GM12878 (cell line): ENCODE results near the gene FBLN5. TPM values are rescaled to one million over a fixed set of nuclear protein-coding genes. Genes with fewer than 3 reads are reported as not detected.

Experiments
- ATAC-seq: fragments of 200-7000 bp; cut with Tn5 transposase; 3 replicates; pipeline ENCODE4 v1.9.1; 2020; ENCODE audit warnings: mild to moderate bottlenecking, moderate library complexity
- BruUV-seq: library from RNA; stranded (reverse); fragments of 400-500 nt; replicated peaks from 2 replicates; lab custom pipeline; 2021; lab: Mats Ljungman, UMichigan
- CTCF ChIA-PET: fragments of 300-600 bp; sonication (Branson Sonifier 250); formaldehyde crosslinking; extraction: SDS; loops from one replicate; lab custom pipeline; 2021; ENCODE audit warnings: inconsistent platforms; lab: Yijun Ruan, JAX
- POLR2A ChIA-PET: fragments of 350-600 bp; formaldehyde crosslinking; extraction: SDS; loops from one replicate; lab custom pipeline; 2021; ENCODE audit warnings: inconsistent platforms; lab: Charles Lee
- RAD21 ChIA-PET: fragments of 300-600 bp; sonication (Branson Sonifier 250); formaldehyde crosslinking; loops from one replicate; lab custom pipeline; 2023; ENCODE audit warnings: antibody characterized with exemption; ENCODE audit not compliant: unreplicated experiment; lab: Charles Lee
- SMC1A ChIA-PET: fragments of 300-600 bp; sonication (Branson Sonifier 250); formaldehyde crosslinking; loops from one replicate; lab custom pipeline; 2023; ENCODE audit not compliant: unreplicated experiment, uncharacterized antibody; lab: Charles Lee
- DNase-seq: peaks from one replicate; pipeline ENCODE4 v3.0.0-alpha.2; 2011; ENCODE audit warnings: low read depth, low spot score
- FAIRE-seq: peaks from 3 replicates; lab custom pipeline; 2011; peaks lifted over from hg19 to GRCh38; lab: Jason Lieb, UNC
- H2AFZ ChIP-seq: 2 replicates; pipeline ENCODE4 v1.6.0; 2011; ENCODE audit warnings: low read depth, low read length, control low read depth; ENCODE audit not compliant: control insufficient read depth
- H3K27ac ChIP-seq: 2 replicates; pipeline ENCODE4 v1.5.1; 2011; ENCODE audit warnings: control low read depth; ENCODE audit not compliant: control insufficient read depth, insufficient read depth
- H3K27me3 ChIP-seq, 2 experiments: replicated peaks in 1 of 2; 2 replicates each; pipeline versions ENCODE4 v1.6.0 to v1.6.1; 2011; ENCODE audit warnings: low read length in 1 of 2; ENCODE audit not compliant: control insufficient read depth in 2 of 2, insufficient read depth in 2 of 2
- H3K36me3 ChIP-seq, 2 experiments: 2 replicates each; pipeline ENCODE4 v1.5.1; 2011; ENCODE audit warnings: low read length in 1 of 2; ENCODE audit not compliant: control insufficient read depth in 2 of 2, insufficient read depth in 2 of 2
- H3K4me1 ChIP-seq: 2 replicates; pipeline ENCODE4 v1.6.1; 2011; ENCODE audit warnings: mild to moderate bottlenecking, low read length, moderate library complexity, mixed read lengths; ENCODE audit not compliant: control insufficient read depth, insufficient read depth
- H3K4me2 ChIP-seq: 2 replicates; pipeline ENCODE4 v1.6.0; 2011; ENCODE audit warnings: control low read depth; ENCODE audit not compliant: control insufficient read depth, insufficient read depth
- H3K4me3 ChIP-seq: fragments of 200-600 bp; sonication (generic); 2 replicates; pipeline ENCODE4 v1.5.1; 2016
- H3K79me2 ChIP-seq: 2 replicates; pipeline ENCODE4 v1.6.0; 2011; ENCODE audit warnings: low read length; ENCODE audit not compliant: control insufficient read depth, insufficient read depth
- H3K9ac ChIP-seq: 2 replicates; pipeline ENCODE4 v1.8.0; 2011; ENCODE audit warnings: low read length, control low read depth, mixed read lengths; ENCODE audit not compliant: control insufficient read depth, insufficient read depth
- H3K9me3 ChIP-seq: replicated peaks from 3 replicates; pipeline ENCODE4 v1.5.1; 2011; ENCODE audit warnings: mild to moderate bottlenecking, low read length; ENCODE audit not compliant: control insufficient read depth, insufficient read depth
- H4K20me1 ChIP-seq: 2 replicates; pipeline ENCODE4 v1.6.0; 2011; ENCODE audit not compliant: control insufficient read depth, insufficient read depth
- BRCA1 ChIP-seq: IDR thresholded peaks from 2 replicates; pipeline ENCODE4 v1.6.1; 2011; ENCODE audit warnings: low read depth, low read length, improper control_type of control experiment
- CBX5 ChIP-seq: sonication (generic); IDR thresholded peaks from 2 replicates; pipeline ENCODE4 v1.6.1; 2016; ENCODE audit warnings: low read depth, moderate library complexity, mild to moderate bottlenecking, inconsistent platforms
- CREM ChIP-seq: IDR thresholded peaks from 2 replicates; pipeline ENCODE4 v1.6.1; 2014; ENCODE audit warnings: antibody characterized with exemption, low read depth
- EP300 ChIP-seq, 2 experiments: fragments of 150-350 bp in 1 of 2; IDR thresholded peaks; 2 replicates each; pipeline ENCODE4 v1.6.1; 2011 to 2012; ENCODE audit warnings: low read depth in 2 of 2, low read length in 2 of 2, borderline replicate concordance in 1 of 2, improper control_type of control experiment in 1 of 2, inconsistent platforms in 1 of 2; ENCODE audit not compliant: control insufficient read depth in 1 of 2
- IKZF1 ChIP-seq: fragments of 450-650 bp; conservative IDR thresholded peaks from 2 replicates; pipeline ENCODE4 v1.6.1; 2017; ENCODE audit warnings: antibody characterized with exemption, mild to moderate bottlenecking
- MYC ChIP-seq: IDR thresholded peaks from 2 replicates; pipeline ENCODE4 v1.6.1; 2011; ENCODE audit warnings: mild to moderate bottlenecking, low read length, moderate library complexity, inconsistent platforms; ENCODE audit not compliant: insufficient read depth, insufficient replicate concordance, insufficient read length, severe bottlenecking
- NKRF ChIP-seq: fragments of 450-650 bp; conservative IDR thresholded peaks from 2 replicates; pipeline ENCODE4 v1.6.1; 2017; ENCODE audit warnings: mild to moderate bottlenecking, moderate library complexity
- RFX5 ChIP-seq: IDR thresholded peaks from 2 replicates; pipeline ENCODE4 v1.6.1; 2011; ENCODE audit warnings: low read depth, low read length, improper control_type of control experiment
- SP1 ChIP-seq: IDR thresholded peaks from one replicate; pipeline ENCODE4 v1.6.1; 2011; ENCODE audit warnings: low read depth, low read length
- TCF7 ChIP-seq: IDR thresholded peaks from 2 replicates; pipeline ENCODE4 v1.6.1; 2014; ENCODE audit warnings: antibody characterized with exemption, borderline replicate concordance
- ZBTB11 ChIP-seq: fragments of 450-650 bp; formaldehyde crosslinking; IDR thresholded peaks from 2 replicates; pipeline ENCODE4 v1.5.0; 2022; ENCODE audit warnings: mild to moderate bottlenecking, missing genetic modification characterization
- ZNF217 ChIP-seq: fragments of 450-650 bp; IDR thresholded peaks from 2 replicates; pipeline ENCODE4 v1.6.1; 2017; ENCODE audit warnings: antibody characterized with exemption, mild to moderate bottlenecking
- WGBS: methylation state at CpG from one replicate; pipeline ENCODE4 v1.1.6; 2016; ENCODE audit warnings: low lambda C conversion rate; ENCODE audit not compliant: insufficient replicate concordance, insufficient coverage; ENCODE audit errors: missing lambda C conversion rate; 5-methylcytosine and 5-hydroxymethylcytosine counted together
- in situ Hi-C: fragments of 300-500 bp; cut with MboI; formaldehyde crosslinking; loops from 9 replicates; pipeline ENCODE4 v1.14.3; 2018; ENCODE audit warnings: mixed read lengths
- intact Hi-C: fragments of 100-400 bp; cut with micrococcal nuclease; formaldehyde crosslinking; loops from one replicate; pipeline ENCODE4 v1.14.2; 2022; ENCODE audit not compliant: unreplicated experiment
- polyA plus RNA-seq, 11 experiments: library from polyadenylated mRNA; depleted of rRNA in 4 of 11; unstranded in 6 of 11; stranded (reverse) in 5 of 11; fragments of >200 nt; fragmentation: Nextera tagmentation in 4 of 11; fragmentation: Illumina TruSeq in 1 of 11; extraction: Ambion mirVana in 4 of 11; extraction: Trizol in 1 of 11; gene quantifications; 1 replicate in 1 of 11; 2 replicates in 10 of 11; pipeline versions ENCODE4 v1.2.1 to v1.2.3, GENCODE V29; 2011 to 2016; ENCODE audit warnings: inconsistent platforms in 2 of 11, missing spikeins in 2 of 11, low read depth in 1 of 11
- total RNA-seq, 4 experiments: library from RNA; depleted of rRNA in 3 of 4; stranded (reverse); fragments of >200 nt in 3 of 4; fragmentation: Illumina TruSeq in 1 of 4; extraction: Trizol in 1 of 4; gene quantifications; 2 replicates each; pipeline versions ENCODE4 v1.2.1 to v1.2.3, GENCODE V29; 2013 to 2021

FBLN5 gene
- total and polyA plus RNA-seq, 10 of the 15 experiments (the other 5 are each of a cell fraction or from before 2014, with no cell fraction given) = 0.03 to 0.64 (median 0.24) TPM

GRCh38 chr14:91929700-91930099 is 17.8 kb downstream of the FBLN5 start (continued):
- TF ChIP-seq ZBTB11 (no peak), ZNF217 (no peak), CREM (no peak), BRCA1 (no peak), MYC (no peak), IKZF1 (no peak)

- no peak overlapping the region for H2AFZ ChIP-seq
- in situ Hi-C loops = no loop called here
- no peak overlapping the region for H3K27ac ChIP-seq
- DNase-seq (no peak), ATAC-seq (no peak), FAIRE-seq (no peak)
- ChIA-PET CTCF (no interaction called here), SMC1A (no interaction called here), RAD21 (no interaction called here), POLR2A (no interaction called here)
- intact Hi-C loops = no loop called here
- H3K9ac ChIP-seq = no peak overlapping the region
- no peaks in the 10 kb centered on the region; a peak in 1 of 4 replicates for H3K27me3 ChIP-seq
- H3K9me3 ChIP-seq = no peaks in the 10 kb centered on the region
- no peak overlapping the region for H3K4me2 ChIP-seq
- WGBS = 38% methylated on average over 5 of the region's 5 CpGs
- no peaks in the 10 kb centered on the region for H3K4me1 ChIP-seq
- no TSS peak for BruUV-seq
- no peaks in the 10 kb centered on the region for H3K36me3 ChIP-seq
- no peak overlapping the region for H3K4me3 ChIP-seq
- no peaks in the 10 kb centered on the region for H3K79me2 ChIP-seq
- H4K20me1 ChIP-seq = no peaks in the 10 kb centered on the region
- TF ChIP-seq SP1 (no peak), TCF7 (no peak), ZBTB11 (no peak), NKRF (no peak), CBX5 (no peak), EP300 (IDR thresholded peaks at IDR 0.05; ENCODE audit: borderline replicate concordance in 1 of 2, control insufficient read depth in 1 of 2, low read depth in 2 of 2, low read length in 2 of 2) (no peak), RFX5 (no peak)
Measured at GRCh38 chr14:91927800-91928199, 19.7 kb downstream of the FBLN5 start.
